Heart right ventricle (tissue), 16 donors: Measurements from ENCODE around the gene ALX4. TPM values are rescaled to one million over a fixed set of nuclear protein-coding genes. Genes with fewer than 3 reads are reported as not detected.

Source experiments
- ATAC-seq, 8 donors: fragments of 200-7000 bp; cut with Tn5 transposase; one replicate each; pipeline ENCODE4 v1.9.1; 2020; ENCODE audit warnings: mild to moderate bottlenecking in 8 of 8, moderate library complexity in 8 of 8, moderate number of reproducible peaks in 1 of 8
- DNase-seq, 2 donors: peaks; one replicate each; pipeline ENCODE4 v3.0.0-alpha.2; 2020
- H3K27ac ChIP-seq, 10 donors: fragments of 200-600 bp; sonication (generic) in 2 of 10; one replicate each; pipeline versions ENCODE4 v1.5.0 to v1.8.0; 2020 to 2022; ENCODE audit warnings: mild to moderate bottlenecking in 3 of 10
- H3K27me3 ChIP-seq, 7 donors: fragments of 200-600 bp; one replicate each; pipeline ENCODE4 v1.8.0; 2021 to 2022; ENCODE audit warnings: mild to moderate bottlenecking in 2 of 7
- H3K36me3 ChIP-seq, 9 donors: fragments of 200-600 bp; sonication (generic) in 1 of 9; one replicate each; pipeline versions ENCODE4 v1.5.0 to v1.8.0; 2020 to 2022; ENCODE audit warnings: mild to moderate bottlenecking in 2 of 9
- H3K4me1 ChIP-seq, 9 donors: fragments of 200-600 bp; sonication (generic) in 1 of 9; one replicate each; pipeline versions ENCODE4 v1.5.0 to v1.8.0; 2020 to 2022; ENCODE audit warnings: mild to moderate bottlenecking in 4 of 9
- H3K4me3 ChIP-seq, 10 donors: fragments of 200-600 bp; sonication (generic) in 2 of 10; one replicate each; pipeline versions ENCODE4 v1.5.0 to v1.8.0; 2020 to 2022; ENCODE audit warnings: mild to moderate bottlenecking in 7 of 10, moderate library complexity in 2 of 10
- H3K9me3 ChIP-seq, 11 donors: fragments of 200-600 bp in 10 of 11; sonication (generic) in 2 of 11; one replicate each; pipeline versions ENCODE4 v1.5.0 to v1.8.0; 2013 to 2022; ENCODE audit warnings: mild to moderate bottlenecking in 2 of 11, control low read depth in 1 of 11, moderate library complexity in 1 of 11
- WGBS, 2 donors: extraction: QIAGEN DNeasy Blood & Tissue Kit; methylation state at CpG; one replicate each; pipeline ENCODE4 v1.1.7; 2013; ENCODE audit warnings: inconsistent platforms in 1 of 2; 5-methylcytosine and 5-hydroxymethylcytosine counted together
- intact Hi-C, 10 donors: fragments of 100-400 bp; cut with DNase I; formaldehyde crosslinking; loops; one replicate each; pipeline versions ENCODE4 v1.11.1 to v1.14.2; 2022
- polyA plus RNA-seq, 2 donors: library from polyadenylated mRNA; stranded (reverse); fragments of 200-250 nt; gene quantifications; one replicate each; pipeline ENCODE4 v1.2.3, GENCODE V29; 2013
- total RNA-seq, 10 donors: library from RNA; stranded (reverse); fragmentation: NEBNext Ultra II Directional in 3 of 10; extraction: Animal tissue kit (Norgen Biotek cat#: 25700) in 3 of 10; gene quantifications; one replicate each; pipeline versions ENCODE4 v1.2.1 to v1.2.4, GENCODE V29; 2021 to 2023
- TF ChIP-seq, protein P1 (sequence below), 9 donors: fragments of 200-600 bp; sonication (generic) in 2 of 9; IDR thresholded peaks; one replicate each; pipeline versions ENCODE4 v1.5.0 to v1.8.0; 2021 to 2022; ENCODE audit warnings: antibody characterized with exemption in 9 of 9, mild to moderate bottlenecking in 5 of 9, moderate library complexity in 1 of 9
- donor health status: Arrhythmogenic right ventricular cardiomyopathy.
- donor health status: ischemic (EF 13 %, LVEDD 7.1; RV severe dilation, severe dysfunction).
- donor health status: healthy with polysubstance abuse.
- donor health status: DM: no; HTN: yes; CAD: no.
- donor health status: DM: no; HTN: no; CAD: no.
- donor health status: ischemic (EF 25% LVEDD 6.9; RV normal size, moderate dysfunction).
- donor health status: ischemic (EF 25% LVEDD 5.7; RV mildly dilated, moderate dysfunction).
- donor health status: healthy.
- donor health status: DM: yes; HTN: yes; CAD: no.
- donor health status: Ischemic cardiomyopathy.
- donor health status: ischemic (EF 35%, LVEDD 5.7; RV mildly dilated, moderate dysfunction).
- donor health status: nonischemic (EF 11% LVEDD 7.7; RV severe dilation, severe dysfunction).
- donor health status: DM: yes; HTN: yes; CAD: no.
- donor health status: PGD.
- donor health status: ischemic (EF 29% LVEDD 5.4; RV normal size, mild dysfunction).
- donor health status: nonischemic (EF 23%, LVEDD 6.1; RV moderate dilation, normal function).

The ALX4 gene
- total and polyA plus RNA-seq, 12 donors, result 0.01 to 0.07 (median 0.06) TPM; not detected in 5

DNA sequence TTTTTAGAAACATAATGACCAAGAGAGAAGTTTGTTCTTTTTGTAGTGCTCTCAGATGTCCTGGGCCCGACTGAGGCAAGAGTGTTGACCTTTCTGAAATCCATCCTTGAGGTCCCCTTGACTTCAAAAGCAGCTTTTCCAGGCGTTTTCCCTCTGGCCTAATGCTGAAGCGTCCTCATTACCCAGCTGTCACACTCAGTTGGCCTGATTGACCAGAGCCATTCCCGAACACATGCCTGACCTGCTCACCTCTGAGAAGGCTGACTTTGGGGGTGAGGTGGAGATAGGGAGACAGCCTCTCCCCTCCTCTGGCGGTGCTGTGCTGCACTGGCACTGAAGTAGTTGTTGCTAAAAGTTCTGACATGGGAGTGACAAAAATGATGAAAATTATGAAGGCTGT lies 66.9 kb downstream of the ALX4 start:
- DNase-seq (no peak), ATAC-seq (no peak)
- peaks cover 0 to 34% (median 4%) of the 10 kb centered on the region in 9 donors for H3K36me3 ChIP-seq
- WGBS, 2 donors, result 65 to 69% methylated on average over 5 of the region's 5 CpGs
- H3K4me3 ChIP-seq, result no peak overlapping the region
- peak overlapping the region in 2 of 10 donors; percentile 22 to 48 for H3K27ac ChIP-seq
- H3K9me3 ChIP-seq, result no peaks in the 10 kb centered on the region
- TF ChIP-seq, protein P1, sequence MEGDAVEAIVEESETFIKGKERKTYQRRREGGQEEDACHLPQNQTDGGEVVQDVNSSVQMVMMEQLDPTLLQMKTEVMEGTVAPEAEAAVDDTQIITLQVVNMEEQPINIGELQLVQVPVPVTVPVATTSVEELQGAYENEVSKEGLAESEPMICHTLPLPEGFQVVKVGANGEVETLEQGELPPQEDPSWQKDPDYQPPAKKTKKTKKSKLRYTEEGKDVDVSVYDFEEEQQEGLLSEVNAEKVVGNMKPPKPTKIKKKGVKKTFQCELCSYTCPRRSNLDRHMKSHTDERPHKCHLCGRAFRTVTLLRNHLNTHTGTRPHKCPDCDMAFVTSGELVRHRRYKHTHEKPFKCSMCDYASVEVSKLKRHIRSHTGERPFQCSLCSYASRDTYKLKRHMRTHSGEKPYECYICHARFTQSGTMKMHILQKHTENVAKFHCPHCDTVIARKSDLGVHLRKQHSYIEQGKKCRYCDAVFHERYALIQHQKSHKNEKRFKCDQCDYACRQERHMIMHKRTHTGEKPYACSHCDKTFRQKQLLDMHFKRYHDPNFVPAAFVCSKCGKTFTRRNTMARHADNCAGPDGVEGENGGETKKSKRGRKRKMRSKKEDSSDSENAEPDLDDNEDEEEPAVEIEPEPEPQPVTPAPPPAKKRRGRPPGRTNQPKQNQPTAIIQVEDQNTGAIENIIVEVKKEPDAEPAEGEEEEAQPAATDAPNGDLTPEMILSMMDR (IDR thresholded peaks at IDR 0.05), result no peak
- no peaks in the 10 kb centered on the region for H3K27me3 ChIP-seq
- intact Hi-C loops, result no loop called here
- H3K4me1 ChIP-seq, result peaks cover 16 to 67% (median 48%) of the 10 kb centered on the region in 9 donors

DNA sequence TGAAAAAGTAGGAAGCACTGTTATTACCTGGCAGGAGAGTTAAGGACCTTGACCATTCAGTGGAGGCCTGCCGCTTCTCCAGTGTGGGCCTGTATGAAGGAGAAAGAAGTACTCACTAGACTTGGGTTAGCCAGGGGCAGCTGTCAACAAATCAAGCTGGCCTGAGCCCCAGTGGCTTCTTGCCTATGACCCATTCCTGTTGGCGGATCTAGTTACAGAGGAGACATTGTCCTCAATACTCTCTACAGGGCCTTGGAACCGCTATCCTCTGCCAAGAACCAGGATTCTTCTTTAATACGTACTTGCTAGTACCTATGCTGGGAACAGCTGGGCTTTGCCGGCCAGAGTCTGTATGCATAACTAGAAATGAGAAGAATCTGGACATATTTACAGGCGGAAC lies 68.1 kb downstream of the ALX4 start:
- Histone ChIP-seq H3K27ac (peak overlapping the region in 6 of 10 donors; percentile 11 to 74 (median 40)), H3K4me3 (no peak overlapping the region), H3K4me1 (peaks cover 16 to 58% (median 44%) of the 10 kb centered on the region in 9 donors), H3K9me3 (no peaks in the 10 kb centered on the region), H3K27me3 (no peaks in the 10 kb centered on the region), H3K36me3 (peaks cover 0 to 44% (median 4%) of the 10 kb centered on the region in 9 donors)
- ATAC-seq, result peak; percentile 39 to 88 (median 78)
- TF ChIP-seq, protein P1 (IDR thresholded peaks at IDR 0.05), result no peak
- DNase-seq, result peak; percentile 21 to 43
- WGBS, 2 donors, result 59 to 60% methylated on average over 6 of the region's 6 CpGs
- intact Hi-C loops, result no loop called here

DNA sequence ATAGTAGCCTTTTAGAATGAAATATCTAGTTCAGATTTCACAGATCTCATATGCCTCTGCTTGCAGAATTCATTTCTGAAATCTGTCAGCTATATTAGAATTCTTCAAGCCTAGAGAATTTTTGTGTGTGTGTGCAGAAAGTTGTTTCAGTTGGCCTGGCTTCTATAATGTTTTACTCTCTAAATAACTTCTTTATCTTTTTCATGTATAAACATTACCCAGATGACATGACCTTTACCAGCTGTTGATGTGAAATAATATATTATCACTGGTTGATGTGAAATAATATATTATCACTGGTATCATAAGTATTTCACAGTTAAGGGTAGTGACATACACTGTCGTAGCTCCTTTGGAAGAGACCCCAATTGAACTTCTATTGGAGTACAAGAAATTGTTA lies 72.8 kb downstream of the ALX4 start:
- ATAC-seq (no peak), DNase-seq (no peak)
- peaks cover 2 to 20% (median 9%) of the 10 kb centered on the region in 9 donors for H3K4me1 ChIP-seq
- H3K27ac ChIP-seq, result no peak overlapping the region
- TF ChIP-seq, protein P1 (IDR thresholded peaks at IDR 0.05), result no peak
- H3K9me3 ChIP-seq, result no peaks in the 10 kb centered on the region
- H3K27me3 ChIP-seq, result no peaks in the 10 kb centered on the region
- peaks cover 0 to 56% (median 0%) of the 10 kb centered on the region in 9 donors for H3K36me3 ChIP-seq
- intact Hi-C loops, result no loop called here
- WGBS, 2 donors, result 45 to 71% methylated on average over 1 of the region's 1 CpG
- H3K4me3 ChIP-seq, result no peak overlapping the region

DNA sequence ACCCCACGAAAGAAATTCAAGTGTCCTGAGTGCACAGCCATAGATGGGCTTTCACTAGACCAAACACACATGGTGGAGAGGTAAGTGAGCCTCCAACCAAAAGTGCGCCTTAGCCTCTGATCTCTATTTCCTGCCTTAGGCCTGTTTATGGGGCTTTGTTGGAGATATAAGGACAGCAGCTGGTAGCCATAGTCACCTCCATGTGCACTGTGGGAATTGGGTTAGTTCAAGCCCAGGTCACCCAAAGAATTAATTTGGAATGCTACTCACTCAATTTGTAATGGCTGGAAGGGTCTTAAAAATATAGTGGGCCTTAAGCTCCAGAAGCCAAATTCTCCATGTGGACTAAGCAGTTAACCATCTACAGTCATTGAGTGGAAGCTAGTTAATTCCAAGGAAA lies 73.6 kb downstream of the ALX4 start:
- H3K27ac ChIP-seq, result no peak overlapping the region
- DNase-seq, result no peak
- TF ChIP-seq, protein P1 (IDR thresholded peaks at IDR 0.05), result no peak
- no peak for ATAC-seq
- H3K27me3 ChIP-seq, result no peaks in the 10 kb centered on the region
- WGBS, 2 donors, result 88 to 96% methylated on average over 2 of the region's 2 CpGs
- peaks cover 0 to 57% (median 0%) of the 10 kb centered on the region in 9 donors for H3K36me3 ChIP-seq
- intact Hi-C loops, result no loop called here
- no peak overlapping the region for H3K4me3 ChIP-seq
- H3K9me3 ChIP-seq, result no peaks in the 10 kb centered on the region
- peaks cover 0 to 14% (median under 1%) of the 10 kb centered on the region in 9 donors for H3K4me1 ChIP-seq
